ENCODE data around the gene PTPRN2. TPM values are rescaled to one million over a fixed set of nuclear protein-coding genes. Genes with fewer than 3 reads are reported as not detected.

Gene PTPRN2
- total and polyA plus RNA-seq, 9 of the 15 experiments (the other 6 are each of a cell fraction or from before 2014, with no cell fraction given): not detected

DNA sequence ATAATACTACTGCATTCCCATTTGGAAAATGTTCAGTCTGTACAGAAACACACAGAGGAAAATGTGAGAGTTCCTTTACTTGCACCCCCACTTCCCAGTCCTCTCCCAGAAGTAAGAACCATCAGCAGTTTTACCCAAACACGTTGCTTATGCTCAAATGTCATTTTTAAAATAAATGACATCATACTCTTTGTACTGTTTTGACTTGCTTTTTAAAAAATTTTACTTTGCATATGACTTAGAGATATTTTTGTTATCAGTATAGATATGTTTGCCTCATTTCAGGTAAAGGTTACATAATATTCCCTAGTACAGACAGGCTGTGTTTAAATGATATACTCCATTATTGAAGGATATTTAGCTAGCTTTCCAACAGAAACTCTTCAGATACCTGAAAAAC, 13.5 kb upstream of the PTPRN2 start:
- Histone ChIP-seq H3K36me3 (ENCODE audit: control insufficient read depth, insufficient read depth, low read length) (peaks cover 9% of the 10 kb centered on the region; the same call in 2 of the 3 replicates), H3K9me3 (replicated peaks; ENCODE audit: control insufficient read depth, insufficient read depth, low read depth, low read length) (no peaks in the 10 kb centered on the region), H3K4me3 (no peak overlapping the region), H4K20me1 (replicated peaks; ENCODE audit: control insufficient read depth, insufficient read depth, low read length) (no peaks in the 10 kb centered on the region), H3K9ac (ENCODE audit: insufficient read depth in 1 of 2, low read depth in 2 of 2, low read length in 2 of 2) (no peak overlapping the region), H3K4me2 (ENCODE audit: insufficient read depth, low read length) (no peak overlapping the region), H2AFZ (ENCODE audit: low read depth, low read length) (no peak overlapping the region), H3K27ac (ENCODE audit: extremely low read depth, low read depth, low read length) (no peak overlapping the region), H3K4me1 (replicated peaks in 1 of 2; ENCODE audit: control insufficient read depth in 2 of 2, insufficient read depth in 2 of 2, low read length in 2 of 2) (peaks cover 0 to 6% of the 10 kb centered on the region in 2 experiments; a peak in 1 of 5 replicates), H3K9me1 (ENCODE audit: control insufficient read depth, insufficient read depth, low read length) (no peaks in the 10 kb centered on the region), H3K27me3 (ENCODE audit: control insufficient read depth in 2 of 2, insufficient read depth in 2 of 2, low read length in 2 of 2) (no peaks in the 10 kb centered on the region), H3K79me2 (ENCODE audit: control insufficient read depth, insufficient read depth, low read length) (no peaks in the 10 kb centered on the region)
- CTCF ChIA-PET (ENCODE audit: low intra/inter-chr PET ratio): no interaction called here
- no peak for ATAC-seq
- in situ Hi-C loops (cut with MboI): no loop called here
- FAIRE-seq: no peak
- no peak for DNase-seq (ENCODE audit: extremely low read depth in 1 of 4, low spot score in 3 of 4)
- WGBS (ENCODE audit: insufficient coverage, low coverage, missing lambda C conversion rate): 48% methylated on average over 1 of the region's 1 CpG
- intact Hi-C loops (cut with micrococcal nuclease): no loop called here
- POLR2A ChIA-PET: no interaction called here
- TF ChIP-seq, protein P1, sequence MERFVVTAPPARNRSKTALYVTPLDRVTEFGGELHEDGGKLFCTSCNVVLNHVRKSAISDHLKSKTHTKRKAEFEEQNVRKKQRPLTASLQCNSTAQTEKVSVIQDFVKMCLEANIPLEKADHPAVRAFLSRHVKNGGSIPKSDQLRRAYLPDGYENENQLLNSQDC (CRISPR knock-in tag; IDR thresholded peaks at IDR 0.05): no peak
- TF ChIP-seq ATF3 (IDR thresholded peaks at IDR 0.05): peak; percentile 28; the same call in 1 of the 2 replicates
- no peak for TF ChIP-seq ATF3 (CRISPR knock-in tag; conservative IDR thresholded peaks at IDR 0.05)
- no TSS peak for BruUV-seq (replicated peaks)

- FAIRE-seq: no peak
- ChIA-PET POLR2A (no interaction called here), CTCF (ENCODE audit: low intra/inter-chr PET ratio) (no interaction called here)
- Histone ChIP-seq H3K9me1 (ENCODE audit: control insufficient read depth, insufficient read depth, low read length) (no peaks in the 10 kb centered on the region), H3K27me3 (ENCODE audit: control insufficient read depth in 2 of 2, insufficient read depth in 2 of 2, low read length in 2 of 2) (peaks cover 3 to 11% of the 10 kb centered on the region in 2 experiments; a peak in 4 of 5 replicates), H3K27ac (ENCODE audit: extremely low read depth, low read depth, low read length) (no peak overlapping the region), H3K36me3 (ENCODE audit: control insufficient read depth, insufficient read depth, low read length) (peaks cover 4% of the 10 kb centered on the region; the same call in 1 of the 3 replicates), H4K20me1 (replicated peaks; ENCODE audit: control insufficient read depth, insufficient read depth, low read length) (no peaks in the 10 kb centered on the region), H3K9me3 (replicated peaks; ENCODE audit: control insufficient read depth, insufficient read depth, low read depth, low read length) (peaks cover 8% of the 10 kb centered on the region), H3K79me2 (ENCODE audit: control insufficient read depth, insufficient read depth, low read length) (no peaks in the 10 kb centered on the region), H3K4me2 (ENCODE audit: insufficient read depth, low read length) (no peak overlapping the region), H3K4me3 (no peak overlapping the region), H3K4me1 (replicated peaks in 1 of 2; ENCODE audit: control insufficient read depth in 2 of 2, insufficient read depth in 2 of 2, low read length in 2 of 2) (no peaks in the 10 kb centered on the region), H3K9ac (ENCODE audit: insufficient read depth in 1 of 2, low read depth in 2 of 2, low read length in 2 of 2) (no peak overlapping the region), H2AFZ (ENCODE audit: low read depth, low read length) (no peak overlapping the region)
- no peak for ATAC-seq
- in situ Hi-C loops (cut with MboI): no loop called here
- WGBS (ENCODE audit: insufficient coverage, low coverage, missing lambda C conversion rate): 93% methylated on average over 4 of the region's 4 CpGs
- BruUV-seq (replicated peaks): no TSS peak
- intact Hi-C loops (cut with micrococcal nuclease): no loop called here
- TF ChIP-seq GATA2 (CRISPR knock-in tag; IDR thresholded peaks at IDR 0.05) (no peak), POLR2G (IDR thresholded peaks at IDR 0.05; ENCODE audit: low read depth, low read length) (peak; percentile 51; the same call in 1 of the 2 replicates)
- DNase-seq (ENCODE audit: extremely low read depth in 1 of 4, low spot score in 3 of 4): no peak
Measured at GRCh38 chr7:158596745-158597144, 9.1 kb upstream of the PTPRN2 start.
